Measurements from ENCODE around the gene DOCK11. TPM values are rescaled to one million over a fixed set of nuclear protein-coding genes. Genes with fewer than 3 reads are reported as not detected.
A peak's percentile ranks its signal among the peaks of the same experiment; 100 is the strongest.
"Not testable (repeated sequence)": the region's sequence is repeated elsewhere in the genome, so short reads cannot be mapped to it uniquely, and the experiment has no call there.

DOCK11 gene
- total and polyA plus RNA-seq, 2 donors (not counting 1 experiment from before 2014, with no cell fraction given), result 40.1 to 85.3 TPM

GRCh38 chrX:118729042-118729652 is 233.5 kb downstream of the DOCK11 start:
- H2AFZ ChIP-seq (ENCODE audit: low read length), result no peak overlapping the region
- no peak overlapping the region for H3K9ac ChIP-seq (ENCODE audit: insufficient read depth, low read length)
- no peak overlapping the region for H3K27ac ChIP-seq (ENCODE audit: insufficient read depth, low read length)
- H3K9me3 ChIP-seq (ENCODE audit: control insufficient read depth, insufficient read depth, low read depth, low read length), result no peaks in the 10 kb centered on the region
- peak overlapping the region; percentile 8 for H3K4me2 ChIP-seq (ENCODE audit: extremely low read depth, insufficient read depth, low read length)
- no peaks in the 10 kb centered on the region for H4K20me1 ChIP-seq (ENCODE audit: control insufficient read depth, extremely low read depth, insufficient read depth, low read length)
- DNase-seq (ENCODE audit: low read depth in 2 of 2), result no peak
- peaks cover 8% of the 10 kb centered on the region for H3K79me2 ChIP-seq (ENCODE audit: control insufficient read depth, insufficient read depth, low read length)
- peak overlapping the region in 2 of 4 experiments; percentile 67 to 69 for H3K4me3 ChIP-seq (replicated peaks in 1 of 4; ENCODE audit: control extremely low read depth in 1 of 4, insufficient read depth in 1 of 4, low read depth in 3 of 4, low read length in 4 of 4)
- H3K36me3 ChIP-seq (ENCODE audit: control insufficient read depth, insufficient read depth, low read length), result no peaks in the 10 kb centered on the region
- no peak for TF ChIP-seq CTCF (conservative IDR thresholded peaks at IDR 0.05 in 1 of 2, IDR thresholded peaks at IDR 0.05 in 1 of 2; ENCODE audit: low read depth in 1 of 2, low read length in 2 of 2)
- TF ChIP-seq EZH2 (IDR thresholded peaks at IDR 0.05; ENCODE audit: low read length, missing control alignments), result no peak
- H3K4me1 ChIP-seq (ENCODE audit: control insufficient read depth, extremely low read depth, insufficient read depth, low read length), result peaks cover 13% of the 10 kb centered on the region
- H3K27me3 ChIP-seq (ENCODE audit: control insufficient read depth, insufficient read depth, low read length), result no peaks in the 10 kb centered on the region

GRCh38 chrX:118730500-118731247 is 235.1 kb downstream of the DOCK11 start:
- Histone ChIP-seq H3K9me3 (ENCODE audit: control insufficient read depth, insufficient read depth, low read depth, low read length) (no peaks in the 10 kb centered on the region), H3K79me2 (ENCODE audit: control insufficient read depth, insufficient read depth, low read length) (peaks cover 8% of the 10 kb centered on the region), H4K20me1 (ENCODE audit: control insufficient read depth, extremely low read depth, insufficient read depth, low read length) (no peaks in the 10 kb centered on the region), H3K27ac (ENCODE audit: insufficient read depth, low read length) (peak overlapping the region; percentile 63), H3K4me3 (replicated peaks in 1 of 4; ENCODE audit: control extremely low read depth in 1 of 4, insufficient read depth in 1 of 4, low read depth in 3 of 4, low read length in 4 of 4) (peak overlapping the region in 1 of 4 experiments; percentile 17), H3K27me3 (ENCODE audit: control insufficient read depth, insufficient read depth, low read length) (no peaks in the 10 kb centered on the region), H3K36me3 (ENCODE audit: control insufficient read depth, insufficient read depth, low read length) (no peaks in the 10 kb centered on the region), H3K9ac (ENCODE audit: insufficient read depth, low read length) (no peak overlapping the region), H3K4me1 (ENCODE audit: control insufficient read depth, extremely low read depth, insufficient read depth, low read length) (peaks cover 10% of the 10 kb centered on the region), H2AFZ (ENCODE audit: low read length) (no peak overlapping the region), H3K4me2 (ENCODE audit: extremely low read depth, insufficient read depth, low read length) (peak overlapping the region; percentile 51)
- TF ChIP-seq EZH2 (IDR thresholded peaks at IDR 0.05; ENCODE audit: low read length, missing control alignments), result no peak
- TF ChIP-seq CTCF (conservative IDR thresholded peaks at IDR 0.05 in 1 of 2, IDR thresholded peaks at IDR 0.05 in 1 of 2; ENCODE audit: low read depth in 1 of 2, low read length in 2 of 2), result no peak
- peak; percentile 72 to 84 for DNase-seq (ENCODE audit: low read depth in 2 of 2)

- H3K27ac ChIP-seq (ENCODE audit: insufficient read depth, low read length); H3K4me2 ChIP-seq (ENCODE audit: extremely low read depth, insufficient read depth, low read length); H3K9ac ChIP-seq (ENCODE audit: insufficient read depth, low read length); H3K9me3 ChIP-seq (ENCODE audit: control insufficient read depth, insufficient read depth, low read depth, low read length); H3K4me1 ChIP-seq (ENCODE audit: control insufficient read depth, extremely low read depth, insufficient read depth, low read length); H3K4me3 ChIP-seq (replicated peaks in 1 of 4; ENCODE audit: control extremely low read depth in 1 of 4, insufficient read depth in 1 of 4, low read depth in 3 of 4, low read length in 4 of 4); DNase-seq (ENCODE audit: low read depth in 2 of 2); H3K36me3 ChIP-seq (ENCODE audit: control insufficient read depth, insufficient read depth, low read length); H2AFZ ChIP-seq (ENCODE audit: low read length); H4K20me1 ChIP-seq (ENCODE audit: control insufficient read depth, extremely low read depth, insufficient read depth, low read length); H3K27me3 ChIP-seq (ENCODE audit: control insufficient read depth, insufficient read depth, low read length): not testable (repeated sequence)
- H3K79me2 ChIP-seq (ENCODE audit: control insufficient read depth, insufficient read depth, low read length), result peaks cover 10% of the 10 kb centered on the region
Measured at GRCh38 chrX:118732551-118732950, 236.9 kb downstream of the DOCK11 start.

Data from fibroblast of lung (primary cell).